H1 (cell line): ENCODE measurements around the gene FOXB1. TPM values are rescaled to one million over a fixed set of nuclear protein-coding genes. Genes with fewer than 3 reads are reported as not detected.

ENCODE experiments used
- CTCF ChIA-PET: fragments of 300-600 bp; sonication (Branson Sonifier 250); formaldehyde crosslinking; loops from one replicate; lab custom pipeline; 2021; ENCODE audit not compliant: partially characterized antibody; lab: Charles Lee
- POLR2A ChIA-PET: fragments of 300-600 bp; sonication (Branson Sonifier 250); formaldehyde crosslinking; loops from one replicate; lab custom pipeline; 2021; ENCODE audit warnings: inconsistent platforms; ENCODE audit not compliant: partially characterized antibody; lab: Charles Lee
- DNase-seq, 2 experiments: peaks; one replicate each; pipeline versions ENCODE4 v3.0.0 to v3.0.0-alpha.2; 2010 to 2022; ENCODE audit warnings: low spot score in 2 of 2, low read depth in 1 of 2, mixed read lengths in 1 of 2
- FAIRE-seq: peaks from 2 replicates; lab custom pipeline; 2011; peaks lifted over from hg19 to GRCh38; lab: Jason Lieb, UNC
- H2AFZ ChIP-seq: 2 replicates; pipeline ENCODE4 v1.8.1; 2012; ENCODE audit warnings: low read length, inconsistent platforms
- H2AK5ac ChIP-seq: 2 replicates; pipeline ENCODE4 v1.6.1; 2013; ENCODE audit warnings: low read depth, low read length
- H2BK120ac ChIP-seq: replicated peaks from 2 replicates; pipeline ENCODE3; 2013; ENCODE audit warnings: low read depth, low read length, inconsistent platforms
- H2BK12ac ChIP-seq: 2 replicates; pipeline ENCODE4 v1.6.1; 2013; ENCODE audit warnings: low read depth, low read length
- H2BK15ac ChIP-seq: 2 replicates; pipeline ENCODE4 v1.6.1; 2013; ENCODE audit warnings: low read length
- H2BK20ac ChIP-seq: 2 replicates; pipeline ENCODE4 v1.6.1; 2013; ENCODE audit warnings: low read length
- H2BK5ac ChIP-seq: 2 replicates; pipeline ENCODE4 v1.6.1; 2013; ENCODE audit warnings: low read depth, low read length
- H3K14ac ChIP-seq: 2 replicates; pipeline ENCODE4 v1.6.1; 2013; ENCODE audit warnings: inconsistent platforms; ENCODE audit not compliant: insufficient read length
- H3K18ac ChIP-seq: 2 replicates; pipeline ENCODE4 v1.6.1; 2013; ENCODE audit warnings: low read length; ENCODE audit errors: extremely low read depth
- H3K23ac ChIP-seq: 2 replicates; pipeline ENCODE4 v1.6.1; 2013; ENCODE audit warnings: inconsistent platforms; ENCODE audit not compliant: insufficient read length
- H3K23me2 ChIP-seq: 2 replicates; pipeline ENCODE4 v1.6.1; 2013; ENCODE audit warnings: low read depth, low read length
- H3K27ac ChIP-seq: 2 replicates; pipeline ENCODE4 v1.6.1; 2011; ENCODE audit warnings: low read depth, low read length, inconsistent platforms
- H3K27me3 ChIP-seq, 4 experiments: replicated peaks in 1 of 4; 1 replicate in 1 of 4; 2 replicates in 3 of 4; pipeline versions ENCODE4 v1.6.1 to v1.8.1; 2011 to 2013; ENCODE audit warnings: low read length in 3 of 4, mild to moderate bottlenecking in 3 of 4, inconsistent platforms in 2 of 4, mixed read lengths in 2 of 4, moderate library complexity in 1 of 4; ENCODE audit not compliant: control insufficient read depth in 3 of 4, insufficient read depth in 3 of 4; ENCODE audit errors: extremely low read depth in 1 of 4
- H3K36me3 ChIP-seq, 4 experiments: 2 replicates each; pipeline versions ENCODE4 v1.6.1 to v1.8.1; 2011 to 2013; ENCODE audit warnings: mild to moderate bottlenecking in 4 of 4, low read length in 3 of 4, moderate library complexity in 2 of 4, control low read depth in 1 of 4, inconsistent platforms in 1 of 4; ENCODE audit not compliant: insufficient read depth in 4 of 4, control insufficient read depth in 2 of 4
- H3K4ac ChIP-seq: replicated peaks from 2 replicates; pipeline ENCODE3; 2013; ENCODE audit warnings: low read length, low read depth, mixed read lengths, inconsistent platforms; ENCODE audit not compliant: insufficient read length
- H3K4me1 ChIP-seq, 4 experiments: replicated peaks in 1 of 4; 1 replicate in 1 of 4; 2 replicates in 3 of 4; pipeline versions ENCODE4 v1.6.1 to v1.8.1; 2011 to 2013; ENCODE audit warnings: low read length in 3 of 4, inconsistent platforms in 2 of 4, mixed read lengths in 1 of 4; ENCODE audit not compliant: insufficient read depth in 4 of 4, control insufficient read depth in 3 of 4
- H3K4me2 ChIP-seq, 2 experiments: 2 replicates each; pipeline versions ENCODE4 v1.6.1 to v1.8.1; 2011 to 2013; ENCODE audit warnings: low read depth in 2 of 2, low read length in 2 of 2, control low read depth in 1 of 2, inconsistent platforms in 1 of 2, mild to moderate bottlenecking in 1 of 2; ENCODE audit not compliant: insufficient read depth in 1 of 2
- H3K4me3 ChIP-seq, 4 experiments: fragments of 200-600, 300-600 bp in 1 of 4; sonication (generic), shearing (Covaris generic), sonication (Bioruptor Twin) in 1 of 4; 2 replicates each; pipeline versions ENCODE4 v1.5.1 to v1.8.1; 2011 to 2016; ENCODE audit warnings: low read length in 4 of 4, low read depth in 3 of 4, control low read depth in 2 of 4, inconsistent platforms in 2 of 4, mild to moderate bottlenecking in 2 of 4, mixed read lengths in 1 of 4, moderate library complexity in 1 of 4; ENCODE audit not compliant: insufficient read depth in 2 of 4; ENCODE audit errors: extremely low read depth in 1 of 4
- H3K56ac ChIP-seq: replicated peaks from 2 replicates; pipeline ENCODE3; 2013; ENCODE audit warnings: low read depth, mild to moderate bottlenecking, mixed read lengths, low read length, inconsistent platforms; ENCODE audit not compliant: insufficient read length
- H3K79me1 ChIP-seq: 2 replicates; pipeline ENCODE4 v1.6.1; 2013; ENCODE audit warnings: low read depth, low read length, control low read depth
- H3K79me2 ChIP-seq, 2 experiments: 2 replicates each; pipeline versions ENCODE4 v1.6.1 to v1.8.1; 2012 to 2013; ENCODE audit warnings: low read length in 2 of 2, mild to moderate bottlenecking in 2 of 2, inconsistent platforms in 1 of 2; ENCODE audit not compliant: insufficient read depth in 2 of 2, control insufficient read depth in 1 of 2
- H3K9ac ChIP-seq, 4 experiments: replicated peaks in 1 of 4; 1 replicate in 1 of 4; 2 replicates in 3 of 4; pipeline versions ENCODE4 v1.6.1 to v1.8.1; 2011 to 2013; ENCODE audit warnings: low read depth in 3 of 4, low read length in 3 of 4, control low read depth in 2 of 4, mild to moderate bottlenecking in 2 of 4, moderate library complexity in 2 of 4, inconsistent platforms in 1 of 4; ENCODE audit errors: extremely low read depth in 1 of 4
- H3K9me3 ChIP-seq, 2 experiments: 2 replicates each; pipeline versions ENCODE4 v1.6.1 to v1.8.1; 2012 to 2013; ENCODE audit warnings: mild to moderate bottlenecking in 2 of 2, moderate library complexity in 2 of 2, control low read depth in 1 of 2, inconsistent platforms in 1 of 2, low read depth in 1 of 2, low read length in 1 of 2, mixed read lengths in 1 of 2; ENCODE audit not compliant: insufficient read depth in 2 of 2
- H4K20me1 ChIP-seq, 2 experiments: replicated peaks in 1 of 2; 2 replicates each; pipeline versions ENCODE3 to v1.8.1; 2011 to 2013; ENCODE audit warnings: inconsistent platforms in 2 of 2, low read length in 2 of 2, mild to moderate bottlenecking in 1 of 2; ENCODE audit not compliant: insufficient read depth in 2 of 2, control insufficient read depth in 1 of 2
- H4K5ac ChIP-seq: 2 replicates; pipeline ENCODE4 v1.6.1; 2013; ENCODE audit warnings: low read length, low read depth, mixed read lengths, inconsistent platforms; ENCODE audit not compliant: insufficient read length
- H4K8ac ChIP-seq: 2 replicates; pipeline ENCODE4 v1.8.0; 2013; ENCODE audit warnings: mild to moderate bottlenecking, moderate library complexity, low read length, inconsistent platforms; ENCODE audit not compliant: insufficient read depth; ENCODE audit errors: extremely low read depth
- H4K91ac ChIP-seq: replicated peaks from 2 replicates; pipeline ENCODE3; 2013; ENCODE audit warnings: low read length, mixed read lengths, inconsistent platforms; ENCODE audit not compliant: insufficient read length
- EP300 ChIP-seq, 2 experiments: IDR thresholded peaks; 1 replicate in 1 of 2; 2 replicates in 1 of 2; pipeline ENCODE4 v1.6.1; 2011 to 2012; ENCODE audit warnings: low read depth in 2 of 2, low read length in 2 of 2, mild to moderate bottlenecking in 2 of 2, borderline replicate concordance in 1 of 2, inconsistent platforms in 1 of 2, moderate library complexity in 1 of 2
- RNF2 ChIP-seq: fragments of 200-900, 300-1000 bp; sonication (generic); IDR thresholded peaks from 2 replicates; pipeline ENCODE4 v1.7.1; 2016; ENCODE audit warnings: borderline replicate concordance, low read depth, mild to moderate bottlenecking, antibody characterized with exemption, low read length; ENCODE audit not compliant: poor library complexity, severe bottlenecking; ENCODE audit errors: missing control alignments
- SRF ChIP-seq: IDR thresholded peaks from 2 replicates; pipeline ENCODE4 v1.6.1; 2011; ENCODE audit warnings: mild to moderate bottlenecking, low read depth, low read length, moderate library complexity
- WGBS, 2 experiments: shearing (Covaris generic) in 1 of 2; methylation state at CpG; one replicate each; pipeline versions ENCODE4 v1.1.6 to v1.1.7; 2013 to 2015; ENCODE audit warnings: low lambda C conversion rate in 2 of 2, mixed read lengths in 2 of 2, inconsistent platforms in 1 of 2, low coverage in 1 of 2, missing lambda C conversion rate in 1 of 2; ENCODE audit not compliant: insufficient replicate concordance in 2 of 2, insufficient coverage in 1 of 2, insufficient read length in 1 of 2; ENCODE audit errors: extremely low coverage in 1 of 2, missing lambda C conversion rate in 1 of 2; 5-methylcytosine and 5-hydroxymethylcytosine counted together
- polyA plus RNA-seq, 7 experiments: library from polyadenylated mRNA; depleted of rRNA in 3 of 7; stranded (reverse) in 5 of 7; unstranded in 2 of 7; fragments of >200 nt in 5 of 7; fragments of 200-250 nt in 2 of 7; gene quantifications; 1 replicate in 5 of 7; 2 replicates in 1 of 7; 4 replicates in 1 of 7; pipeline versions ENCODE4 v1.2.1 to v1.2.3, GENCODE V29; 2011 to 2013; ENCODE audit warnings: missing spikeins in 2 of 7, mixed read lengths in 2 of 7
- total RNA-seq: library from RNA; stranded (reverse); fragmentation: NEBNext Ultra II Directional; extraction: Animal tissue kit (Norgen Biotek cat#: 25700); gene quantifications from 2 replicates; pipeline ENCODE4 v1.2.1, GENCODE V29; 2021

Gene FOXB1
- total and polyA plus RNA-seq, 2 of the 8 experiments (the other 6 are each of a cell fraction or from before 2014, with no cell fraction given): 0.92 to 1.5 TPM

DNA sequence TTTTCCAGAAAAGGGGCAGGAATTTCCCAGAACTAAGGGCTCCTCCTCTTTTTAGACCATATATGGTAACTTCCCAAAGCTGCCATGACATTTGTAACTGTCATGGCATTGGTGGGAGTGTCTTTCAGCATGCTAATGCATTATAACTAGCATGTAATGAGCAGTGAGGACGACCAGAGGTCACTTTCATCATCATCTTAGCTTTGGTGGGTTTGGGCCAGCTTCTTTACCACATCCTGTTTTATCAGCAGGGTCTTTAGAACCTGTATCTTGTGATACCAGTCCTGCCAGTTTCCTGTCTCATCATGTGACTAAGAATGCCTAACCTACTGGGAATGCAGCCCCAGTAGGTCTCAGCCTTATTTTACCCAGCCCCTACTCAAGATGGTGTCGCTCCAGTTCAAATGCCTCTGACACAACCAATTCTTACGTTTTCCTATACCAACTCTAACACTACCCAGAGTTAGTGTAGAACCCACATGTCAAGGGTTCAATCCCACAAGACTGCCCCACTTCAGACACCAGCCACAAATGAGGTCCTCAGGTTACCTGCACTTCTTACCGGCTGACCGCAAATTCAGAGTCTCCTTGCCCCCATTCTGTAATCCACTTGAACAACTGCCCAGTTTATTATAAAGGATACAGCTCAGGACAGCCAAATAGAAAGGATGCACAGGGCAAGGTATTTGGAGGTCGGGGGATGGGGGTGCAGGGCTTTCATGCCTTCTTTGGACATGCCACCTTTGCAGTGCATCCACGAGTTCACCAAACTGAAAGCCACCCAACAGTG, 17.7 kb downstream of the FOXB1 start:
- H3K36me3 ChIP-seq: no peaks in the 10 kb centered on the region
- no peak for FAIRE-seq
- 85% methylated on average over 7 of the region's 7 CpGs; no CpG with 5 or more reads in 1 of the 2 experiments for WGBS, 2 experiments

More for the DNA sequence above, 17.7 kb downstream of the FOXB1 start:
- H2BK120ac ChIP-seq: no peak overlapping the region
- H2BK12ac ChIP-seq: peak overlapping the region; percentile 86; the same call in 1 of the 2 replicates
- TF ChIP-seq RNF2 (no peak), SRF (peak; percentile 39; the same call in 1 of the 2 replicates), EP300 (IDR thresholded peaks at IDR 0.05; ENCODE audit: borderline replicate concordance in 1 of 2, low read depth in 2 of 2, low read length in 2 of 2) (no peak)
- TF ChIP-seq, all 59 proteins: peak for 1
- Histone ChIP-seq H3K4me3 (peak overlapping the region in 1 of 4 experiments; percentile 4; a peak in 1 of 8 replicates), H3K27ac (no peak overlapping the region), H3K4ac (no peak overlapping the region), H3K4me1 (peaks cover 0 to 18% (median 14%) of the 10 kb centered on the region in 4 experiments; a peak in 4 of 7 replicates), H3K4me2 (peak overlapping the region; percentile 6 to 8; a peak in 2 of 4 replicates), H3K79me2 (no peaks in the 10 kb centered on the region), H3K9ac (no peak overlapping the region), H3K79me1 (no peaks in the 10 kb centered on the region), H3K27me3 (no peaks in the 10 kb centered on the region), H2AK5ac (peak overlapping the region; percentile 79; the same call in 1 of the 2 replicates), H3K18ac (peak overlapping the region; percentile 4; the same call in 1 of the 2 replicates), H3K23ac (no peak overlapping the region), H2AFZ (no peak overlapping the region), H3K23me2 (no peaks in the 10 kb centered on the region), H3K56ac (no peak overlapping the region), H4K5ac (no peak overlapping the region), H3K9me3 (no peaks in the 10 kb centered on the region), H4K8ac (no peak overlapping the region; the same call in 1 of the 2 replicates), H2BK20ac (peak overlapping the region; percentile 43; the same call in 1 of the 2 replicates), H2BK15ac (no peak overlapping the region), H3K14ac (no peak overlapping the region), H2BK5ac (peak overlapping the region; percentile 42; the same call in 1 of the 2 replicates), H4K91ac (no peak overlapping the region), H4K20me1 (no peaks in the 10 kb centered on the region)
- POLR2A ChIA-PET: interaction anchor here (1.3 kb wide), 1 partner anchor 13 kb away, joined by 8 read pairs; no protein-coding TSS in a partner anchor
- CTCF ChIA-PET: interaction anchor here (0.9 to 1.5 kb wide), 6 partner anchors 12 to 171 kb away, joined by 3 to 6 read pairs (median 3); no protein-coding TSS in a partner anchor
- DNase-seq: no peak
